Measurements from ENCODE around the gene SIDT2.

DNA sequence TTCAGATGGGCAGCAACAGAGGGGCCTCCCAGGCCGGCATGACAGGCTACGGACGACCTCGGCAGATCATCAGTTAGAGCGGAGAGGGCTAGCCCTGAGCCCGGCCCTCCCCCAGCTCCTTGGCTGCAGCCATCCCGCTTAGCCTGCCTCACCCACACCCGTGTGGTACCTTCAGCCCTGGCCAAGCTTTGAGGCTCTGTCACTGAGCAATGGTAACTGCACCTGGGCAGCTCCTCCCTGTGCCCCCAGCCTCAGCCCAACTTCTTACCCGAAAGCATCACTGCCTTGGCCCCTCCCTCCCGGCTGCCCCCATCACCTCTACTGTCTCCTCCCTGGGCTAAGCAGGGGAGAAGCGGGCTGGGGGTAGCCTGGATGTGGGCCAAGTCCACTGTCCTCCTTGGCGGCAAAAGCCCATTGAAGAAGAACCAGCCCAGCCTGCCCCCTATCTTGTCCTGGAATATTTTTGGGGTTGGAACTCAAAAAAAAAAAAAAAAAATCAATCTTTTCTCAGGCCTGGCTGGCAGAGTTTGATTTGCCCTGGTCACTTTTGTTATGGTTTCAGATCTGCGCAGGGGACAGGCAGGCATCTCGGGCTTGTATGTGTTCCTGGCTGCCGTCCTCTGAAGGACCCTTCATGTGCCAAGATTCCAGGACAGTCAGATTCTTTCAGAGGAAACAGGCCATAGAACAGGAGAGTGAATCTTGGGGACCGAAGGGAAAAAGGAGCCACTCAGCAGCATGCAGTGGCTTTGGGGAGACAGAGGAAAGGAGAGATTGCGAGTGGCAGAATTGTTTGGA lies 25.9 kb downstream of the SIDT2 start:
- TF ChIP-seq EZH2 (IDR thresholded peaks at IDR 0.05; ENCODE audit: borderline replicate concordance, low read length): no peak
- TF ChIP-seq, protein P1, sequence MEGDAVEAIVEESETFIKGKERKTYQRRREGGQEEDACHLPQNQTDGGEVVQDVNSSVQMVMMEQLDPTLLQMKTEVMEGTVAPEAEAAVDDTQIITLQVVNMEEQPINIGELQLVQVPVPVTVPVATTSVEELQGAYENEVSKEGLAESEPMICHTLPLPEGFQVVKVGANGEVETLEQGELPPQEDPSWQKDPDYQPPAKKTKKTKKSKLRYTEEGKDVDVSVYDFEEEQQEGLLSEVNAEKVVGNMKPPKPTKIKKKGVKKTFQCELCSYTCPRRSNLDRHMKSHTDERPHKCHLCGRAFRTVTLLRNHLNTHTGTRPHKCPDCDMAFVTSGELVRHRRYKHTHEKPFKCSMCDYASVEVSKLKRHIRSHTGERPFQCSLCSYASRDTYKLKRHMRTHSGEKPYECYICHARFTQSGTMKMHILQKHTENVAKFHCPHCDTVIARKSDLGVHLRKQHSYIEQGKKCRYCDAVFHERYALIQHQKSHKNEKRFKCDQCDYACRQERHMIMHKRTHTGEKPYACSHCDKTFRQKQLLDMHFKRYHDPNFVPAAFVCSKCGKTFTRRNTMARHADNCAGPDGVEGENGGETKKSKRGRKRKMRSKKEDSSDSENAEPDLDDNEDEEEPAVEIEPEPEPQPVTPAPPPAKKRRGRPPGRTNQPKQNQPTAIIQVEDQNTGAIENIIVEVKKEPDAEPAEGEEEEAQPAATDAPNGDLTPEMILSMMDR (IDR thresholded peaks at IDR 0.05; ENCODE audit: low read length): no peak

Measured in OCI-LY1 (cell line).